T-helper 17 cell (primary cell): ENCODE measurements around the gene DIS3. TPM values are rescaled to one million over a fixed set of nuclear protein-coding genes. Genes with fewer than 3 reads are reported as not detected.
"Not testable (repeated sequence)": the region's sequence is repeated elsewhere in the genome, so short reads cannot be mapped to it uniquely, and the experiment has no call there.

Experiments used
- ATAC-seq: fragments of 150-1000 bp; cut with Tn5 transposase; 2 replicates; pipeline ENCODE4 v1.10.0; 2021; ENCODE audit warnings: mild to moderate bottlenecking, moderate library complexity
- DNase-seq, 3 donors: peaks; one replicate each; pipeline versions ENCODE4 v3.0.0 to v3.0.0-alpha.2; 2020 to 2021
- H3K9me3 ChIP-seq: one replicate; pipeline ENCODE4 v1.7.0; 2013; ENCODE audit warnings: low read length, mild to moderate bottlenecking; ENCODE audit not compliant: control insufficient read depth, poor library complexity, severe bottlenecking
- H3K27ac Mint-ChIP-seq: one replicate; pipeline ENCODE4 v1.8.0; 2022; ENCODE audit warnings: mild to moderate bottlenecking, moderate library complexity, mixed read lengths
- H3K27me3 Mint-ChIP-seq: one replicate; pipeline ENCODE4 v1.8.0; 2022; ENCODE audit warnings: mixed read lengths
- H3K36me3 Mint-ChIP-seq: one replicate; pipeline ENCODE4 v1.8.0; 2022; ENCODE audit warnings: low read depth, mixed read lengths
- H3K4me1 Mint-ChIP-seq: one replicate; pipeline ENCODE4 v1.8.0; 2022; ENCODE audit warnings: mild to moderate bottlenecking, mixed read lengths
- H3K4me3 Mint-ChIP-seq: one replicate; pipeline ENCODE4 v1.8.0; 2022; ENCODE audit warnings: mild to moderate bottlenecking, moderate library complexity, mixed read lengths
- total RNA-seq, 4 donors: library from RNA in 2 of 4; stranded (reverse) in 2 of 4; gene quantifications; one replicate each; pipeline ENCODE4 v1.2.3 and lab custom pipeline; 2022 to 2026

Gene DIS3
- total RNA-seq, 2 donors from 2014 or later, result 29.1 to 42.2 TPM

GRCh38 chr13:72727417-72728289 lies 54.0 kb downstream of the DIS3 start, which contains the start of the genes BORA and MZT1:
Gene BORA, plus strand, starts transcription at chr13:72727923. Its CDS starts 1,018 bp downstream, at chr13:72728941.
Gene MZT1, minus strand, starts transcription at chr13:72727629. Its CDS starts 27 bp downstream, at chr13:72727602.
- no peaks in the 10 kb centered on the region for H3K9me3 ChIP-seq
- Mint-ChIP-seq H3K27me3 (no peaks in the 10 kb centered on the region), H3K4me3 (peak within 1 kb of the TSS; percentile 96), H3K27ac (peak within 1 kb of the TSS; percentile 91), H3K36me3 (no peaks in the 10 kb centered on the region), H3K4me1 (peaks cover 29% of the 10 kb centered on the region)
- DNase-seq (peak; percentile 86 to 93 (median 92)), ATAC-seq (peak; percentile 94)

DNA sequence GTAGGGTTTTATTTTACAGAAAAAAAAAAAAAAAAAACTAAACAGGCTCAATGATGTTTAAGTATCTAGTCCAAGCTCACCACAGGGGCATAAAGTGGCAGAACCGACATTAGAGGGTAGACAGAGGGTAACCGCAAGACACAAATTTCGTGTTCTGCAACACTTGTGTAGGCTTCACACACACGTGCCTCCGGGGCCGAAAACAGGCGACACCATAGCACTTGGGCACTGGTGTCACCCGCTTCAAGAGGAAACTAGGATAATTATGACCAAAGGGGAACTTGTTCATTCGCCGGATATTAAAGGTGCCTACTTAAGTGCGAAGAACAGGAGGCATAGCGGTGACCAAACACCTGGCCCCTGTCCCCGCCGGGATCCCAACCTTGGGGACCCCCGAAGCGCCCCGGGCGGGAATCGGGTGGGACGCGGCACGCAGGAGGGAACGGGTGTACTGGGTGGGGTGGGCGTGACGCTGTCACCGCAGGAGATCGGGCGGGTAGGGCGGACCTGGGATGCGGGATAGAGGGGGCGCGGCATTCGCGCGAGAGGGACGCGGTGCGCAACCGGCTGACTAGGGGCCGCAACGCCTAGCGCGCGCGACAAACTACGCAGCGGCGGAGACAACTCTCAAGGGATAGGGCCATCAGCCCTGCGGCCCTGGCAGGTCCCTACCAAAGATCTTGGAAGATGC lies 54.8 kb downstream of the DIS3 start:
- H3K27ac Mint-ChIP-seq, result peak overlapping the region; percentile 91
- DNase-seq (peak; percentile 12 to 45 (median 45)), ATAC-seq (peak; percentile 22)
- no peaks in the 10 kb centered on the region for H3K9me3 ChIP-seq
- peak overlapping the region; percentile 96 for H3K4me3 Mint-ChIP-seq
- no peaks in the 10 kb centered on the region for H3K27me3 Mint-ChIP-seq
- H3K36me3 Mint-ChIP-seq, result no peaks in the 10 kb centered on the region
- H3K4me1 Mint-ChIP-seq, result peaks cover 30% of the 10 kb centered on the region

- not testable (repeated sequence) for ATAC-seq, H3K9me3 ChIP-seq, H3K27me3 Mint-ChIP-seq, H3K36me3 Mint-ChIP-seq, DNase-seq
- peak overlapping the region; percentile 68 for H3K27ac Mint-ChIP-seq
- peak overlapping the region; percentile 96 for H3K4me3 Mint-ChIP-seq
- peaks cover 37% of the 10 kb centered on the region for H3K4me1 Mint-ChIP-seq
Observed at GRCh38 chr13:72726185-72726584, 55.5 kb downstream of the DIS3 start.

GRCh38 chr13:72716776-72717175 lies 64.9 kb downstream of the DIS3 start:
- ATAC-seq (no peak), DNase-seq (no peak)
- Mint-ChIP-seq H3K27me3 (no peaks in the 10 kb centered on the region), H3K27ac (no peak overlapping the region), H3K36me3 (peaks cover 9% of the 10 kb centered on the region), H3K4me1 (peaks cover 9% of the 10 kb centered on the region), H3K4me3 (no peak overlapping the region)
- H3K9me3 ChIP-seq, result no peaks in the 10 kb centered on the region

Other genes starting within 250 kb of the DIS3 start
- 1 to 10 TPM; 4.9 to 7.6 TPM for gene MZT1, start 54.3 kb downstream of the DIS3 start, total RNA-seq
- 1 to 10 TPM; 3.5 to 7.6 TPM for gene BORA, start 54.0 kb downstream of the DIS3 start, total RNA-seq
- gene PIBF1, start 233 bp upstream of the DIS3 start, total RNA-seq, result 10 to 100 TPM; 25.4 to 28.3 TPM